Lung (tissue), 12 donors: ENCODE measurements around the gene ACTR1A. TPM values are rescaled to one million over a fixed set of nuclear protein-coding genes. Genes with fewer than 3 reads are reported as not detected.

Experiments
- ATAC-seq: fragments of 200-7000 bp; cut with Tn5 transposase; one replicate; pipeline ENCODE4 v1.9.1; 2020; ENCODE audit warnings: moderate number of reproducible peaks; ENCODE audit not compliant: insufficient read depth, low FRiP score
- DNase-seq, 3 donors: peaks; one replicate each; pipeline ENCODE4 v3.0.0-alpha.2; 2013 to 2017
- H3K27ac ChIP-seq, 2 donors: one replicate each; pipeline ENCODE4 v1.5.1; 2013; ENCODE audit warnings: mild to moderate bottlenecking in 2 of 2, moderate library complexity in 2 of 2, control low read depth in 1 of 2, inconsistent platforms in 1 of 2, low read depth in 1 of 2, low read length in 1 of 2
- H3K27me3 ChIP-seq, 3 donors: one replicate each; pipeline ENCODE4 v1.5.1; 2013; ENCODE audit warnings: low read length in 2 of 3; ENCODE audit not compliant: control insufficient read depth in 3 of 3, insufficient read depth in 3 of 3
- H3K36me3 ChIP-seq, 4 donors: one replicate each; pipeline ENCODE4 v1.5.1; 2013; ENCODE audit warnings: low read length in 4 of 4, mild to moderate bottlenecking in 1 of 4, moderate library complexity in 1 of 4; ENCODE audit not compliant: control insufficient read depth in 4 of 4, insufficient read depth in 4 of 4
- H3K4me1 ChIP-seq, 5 donors: one replicate each; pipeline ENCODE4 v1.5.1; 2013; ENCODE audit warnings: low read length in 5 of 5, mild to moderate bottlenecking in 2 of 5, moderate library complexity in 1 of 5; ENCODE audit not compliant: control insufficient read depth in 5 of 5, insufficient read depth in 5 of 5
- H3K4me3 ChIP-seq: one replicate; pipeline ENCODE4 v1.5.1; 2013; ENCODE audit warnings: mild to moderate bottlenecking, control low read depth, moderate library complexity
- H3K9ac ChIP-seq, 2 donors: one replicate each; pipeline ENCODE4 v1.5.1; 2013; ENCODE audit warnings: low read length in 2 of 2, control low read depth in 1 of 2; ENCODE audit not compliant: insufficient read depth in 1 of 2
- H3K9me3 ChIP-seq, 4 donors: one replicate each; pipeline ENCODE4 v1.5.1; 2013; ENCODE audit warnings: low read length in 3 of 4, mild to moderate bottlenecking in 1 of 4, moderate library complexity in 1 of 4; ENCODE audit not compliant: control insufficient read depth in 4 of 4, insufficient read depth in 3 of 4
- CTCF ChIP-seq: IDR thresholded peaks from 2 replicates; pipeline ENCODE4 v1.5.1; 2012; ENCODE audit warnings: mild to moderate bottlenecking; ENCODE audit errors: control extremely low read depth, extremely low read depth
- WGBS, 2 donors: extraction: QIAGEN DNeasy Blood & Tissue Kit; methylation state at CpG; one replicate each; pipeline ENCODE4 v1.1.7; 2013; 5-methylcytosine and 5-hydroxymethylcytosine counted together
- polyA plus RNA-seq, 2 donors: library from polyadenylated mRNA; stranded (reverse); fragments of 200-250 nt; gene quantifications; one replicate each; pipeline ENCODE4 v1.2.1, GENCODE V29; 2013
- total RNA-seq, 2 donors: library from RNA; depleted of rRNA in 1 of 2; stranded (reverse); fragments of >200 nt in 1 of 2; gene quantifications; one replicate each; pipeline ENCODE4 v1.2.1, GENCODE V29; 2014 to 2021
- donor health status: control.
- donor health status: control.
- donor health status: Bipolar disorder and iron deficiency.
- donor health status: healthy.
- donor health status: DM: yes; HTN: yes; CAD: no.

Gene ACTR1A
- total and polyA plus RNA-seq, 4 donors = 72.0 to 96.0 (median 84.3) TPM

DNA sequence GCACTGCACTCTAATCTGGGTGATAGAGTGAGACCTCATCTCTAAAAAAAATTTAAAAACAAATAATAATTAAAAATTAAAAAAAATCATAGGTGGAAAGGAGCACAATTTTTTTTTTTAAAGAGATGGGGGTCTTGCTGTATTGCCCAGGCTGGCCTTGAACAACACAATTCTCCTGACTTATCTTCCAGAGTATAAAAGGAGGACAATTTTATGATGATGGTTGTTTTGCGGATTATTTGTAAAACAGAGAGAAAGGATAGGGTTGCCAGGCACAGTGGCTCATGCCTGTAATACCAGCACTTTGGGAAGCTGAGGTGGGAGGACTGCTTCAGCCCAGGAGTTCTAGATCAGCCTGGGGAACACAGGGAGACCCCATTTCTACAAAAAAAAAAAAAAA lies 5.0 kb downstream of the ACTR1A start:
- WGBS, 2 donors = 90 to 95% methylated on average over 1 of the region's 1 CpG
- peaks cover 0 to 12% (median 10%) of the 10 kb centered on the region in 5 donors for H3K4me1 ChIP-seq
- TF ChIP-seq CTCF = no peak

GRCh38 chr10:102493771-102494170 lies 8.7 kb downstream of the ACTR1A start:
- peaks cover 0 to 14% (median 0%) of the 10 kb centered on the region in 5 donors for H3K4me1 ChIP-seq
- DNase-seq (no peak), ATAC-seq (no peak)
- no peak overlapping the region for H3K4me3 ChIP-seq
- no peaks in the 10 kb centered on the region for H3K9me3 ChIP-seq
- H3K27ac ChIP-seq = no peak overlapping the region
- TF ChIP-seq CTCF = no peak
- no peak overlapping the region for H3K9ac ChIP-seq
- peaks cover 4 to 10% (median 5%) of the 10 kb centered on the region in 4 donors for H3K36me3 ChIP-seq
- 90 to 97% methylated on average over 2 of the region's 2 CpGs for WGBS, 2 donors
- H3K27me3 ChIP-seq = no peaks in the 10 kb centered on the region

More for the DNA sequence above, 5.0 kb downstream of the ACTR1A start:
- Histone ChIP-seq H3K36me3 (peaks cover 0 to 5% (median 1%) of the 10 kb centered on the region in 4 donors), H3K9ac (no peak overlapping the region), H3K27me3 (no peaks in the 10 kb centered on the region), H3K27ac (no peak overlapping the region), H3K9me3 (no peaks in the 10 kb centered on the region), H3K4me3 (no peak overlapping the region)
- no peak for DNase-seq
- no peak for ATAC-seq

- Histone ChIP-seq H3K27ac (peak overlapping the region in 1 of 2 donors; percentile 79), H3K36me3 (peaks cover 8 to 18% (median 13%) of the 10 kb centered on the region in 4 donors), H3K27me3 (no peaks in the 10 kb centered on the region), H3K4me1 (peaks cover 0 to 14% (median 0%) of the 10 kb centered on the region in 5 donors), H3K4me3 (no peak overlapping the region), H3K9ac (no peak overlapping the region), H3K9me3 (no peaks in the 10 kb centered on the region)
- ATAC-seq (no peak), DNase-seq (peak in 2 of 3 donors; percentile 13 to 15)
- no peak for TF ChIP-seq CTCF
- WGBS, 2 donors = 49 to 50% methylated on average over 2 of the region's 2 CpGs
Measured at GRCh38 chr10:102492983-102493382, 9.5 kb downstream of the ACTR1A start.
